ENCODE measurements around the gene OSM.

Gene OSM

DNA sequence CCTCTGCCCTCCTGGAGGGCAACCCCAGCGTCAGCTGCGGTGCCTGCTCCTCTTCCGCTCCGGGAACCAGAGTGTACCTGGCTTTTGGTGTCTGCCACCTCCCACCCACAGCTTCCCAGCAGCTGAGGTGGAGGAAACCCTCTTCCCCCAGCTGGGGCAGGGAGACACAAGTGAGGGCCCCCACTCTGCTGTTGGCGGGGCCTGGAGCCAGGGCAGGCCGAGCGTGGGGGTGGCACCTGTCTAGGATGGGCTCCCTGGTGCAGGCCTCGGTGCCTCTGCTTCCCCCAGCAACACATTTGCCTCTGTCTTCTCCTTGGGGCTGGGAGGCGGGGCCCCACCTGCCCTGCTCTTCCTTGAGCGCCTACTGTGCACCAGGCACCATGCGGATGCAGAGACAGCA, 6.4 kb downstream of the OSM start:
- Mint-ChIP-seq H3K36me3 (peaks cover 37% of the 10 kb centered on the region), H3K27ac (no peak overlapping the region), H3K4me3 (no peak overlapping the region), H3K27me3 (no peaks in the 10 kb centered on the region), H3K4me1 (peaks cover 72% of the 10 kb centered on the region), H3K9me3 (no peaks in the 10 kb centered on the region)
- CTCF ChIA-PET = interaction anchor here (1.0 to 5.3 kb wide), 5 partner anchors 8 to 152 kb away, joined by 3 to 59 read pairs (median 6); partner anchors contain the start of gene CASTOR1
- no peak for DNase-seq

DNA sequence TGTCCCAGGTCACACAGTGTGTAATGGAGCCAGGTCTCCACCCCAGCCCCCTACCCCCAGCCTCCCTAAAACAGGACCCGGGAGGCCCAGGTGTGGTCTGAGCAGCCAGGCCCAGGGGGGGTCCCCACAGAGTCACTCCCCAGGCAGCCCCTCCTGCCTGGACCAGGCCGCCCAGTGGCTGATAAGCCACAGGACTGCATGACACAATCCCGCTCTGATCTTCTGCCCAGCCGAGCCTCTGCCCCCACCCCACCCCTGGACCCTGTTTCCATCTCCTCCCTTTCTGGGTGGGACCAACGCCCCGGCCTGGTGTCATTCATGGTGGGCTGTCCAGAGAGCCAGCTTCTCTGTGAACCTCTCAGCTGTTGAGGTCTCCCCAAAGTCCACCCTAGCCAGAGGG, 12.3 kb downstream of the OSM start:
- Mint-ChIP-seq H3K27ac (no peak overlapping the region), H3K9me3 (no peaks in the 10 kb centered on the region), H3K4me3 (no peak overlapping the region), H3K4me1 (peaks cover 63% of the 10 kb centered on the region), H3K27me3 (no peaks in the 10 kb centered on the region), H3K36me3 (no peaks in the 10 kb centered on the region)
- CTCF ChIA-PET = interaction anchor here (1.0 to 2.2 kb wide), 6 partner anchors 136 to 619 kb away, joined by 3 to 11 read pairs (median 4); no protein-coding TSS in a partner anchor
- no peak for DNase-seq

DNA sequence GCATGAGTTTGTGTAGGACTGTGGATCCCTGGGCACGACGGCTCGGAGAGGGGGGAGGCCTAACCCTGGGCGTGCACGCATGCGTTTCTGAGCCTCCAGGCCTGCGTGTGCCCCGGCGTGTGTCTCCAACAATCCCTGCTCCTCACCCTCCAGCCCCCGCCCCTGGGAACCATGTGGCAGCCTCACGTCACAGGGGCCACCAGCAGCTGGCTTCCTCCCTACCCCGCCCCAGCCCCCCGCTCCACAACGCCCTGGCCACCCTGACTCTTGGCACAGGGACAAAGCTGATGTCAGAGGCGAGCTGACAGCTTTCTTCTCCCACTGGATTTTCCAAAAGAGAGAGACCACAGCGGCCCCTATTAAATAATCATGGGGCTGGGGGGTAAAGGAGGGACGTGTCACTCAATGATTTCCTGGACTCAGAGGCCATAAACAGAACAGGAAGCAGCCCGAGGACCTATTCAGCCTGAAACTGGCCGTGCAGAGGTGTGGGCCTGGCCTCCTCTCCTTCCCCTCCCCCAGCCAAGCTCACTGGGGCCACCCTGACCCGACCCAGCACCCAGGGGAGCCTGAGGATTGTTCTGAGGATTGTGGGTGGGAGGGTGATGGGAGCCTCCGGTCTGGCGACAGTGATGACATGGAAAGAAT, 13.3 kb downstream of the OSM start:
- CTCF ChIA-PET = interaction anchor here (1.2 to 1.5 kb wide), 4 partner anchors 10 to 156 kb away, joined by 3 to 5 read pairs (median 4); no protein-coding TSS in a partner anchor
- Mint-ChIP-seq H3K36me3 (peaks cover 1% of the 10 kb centered on the region), H3K27me3 (no peaks in the 10 kb centered on the region), H3K4me1 (peaks cover 65% of the 10 kb centered on the region), H3K27ac (no peak overlapping the region), H3K4me3 (no peak overlapping the region), H3K9me3 (no peaks in the 10 kb centered on the region)
- DNase-seq = no peak

DNA sequence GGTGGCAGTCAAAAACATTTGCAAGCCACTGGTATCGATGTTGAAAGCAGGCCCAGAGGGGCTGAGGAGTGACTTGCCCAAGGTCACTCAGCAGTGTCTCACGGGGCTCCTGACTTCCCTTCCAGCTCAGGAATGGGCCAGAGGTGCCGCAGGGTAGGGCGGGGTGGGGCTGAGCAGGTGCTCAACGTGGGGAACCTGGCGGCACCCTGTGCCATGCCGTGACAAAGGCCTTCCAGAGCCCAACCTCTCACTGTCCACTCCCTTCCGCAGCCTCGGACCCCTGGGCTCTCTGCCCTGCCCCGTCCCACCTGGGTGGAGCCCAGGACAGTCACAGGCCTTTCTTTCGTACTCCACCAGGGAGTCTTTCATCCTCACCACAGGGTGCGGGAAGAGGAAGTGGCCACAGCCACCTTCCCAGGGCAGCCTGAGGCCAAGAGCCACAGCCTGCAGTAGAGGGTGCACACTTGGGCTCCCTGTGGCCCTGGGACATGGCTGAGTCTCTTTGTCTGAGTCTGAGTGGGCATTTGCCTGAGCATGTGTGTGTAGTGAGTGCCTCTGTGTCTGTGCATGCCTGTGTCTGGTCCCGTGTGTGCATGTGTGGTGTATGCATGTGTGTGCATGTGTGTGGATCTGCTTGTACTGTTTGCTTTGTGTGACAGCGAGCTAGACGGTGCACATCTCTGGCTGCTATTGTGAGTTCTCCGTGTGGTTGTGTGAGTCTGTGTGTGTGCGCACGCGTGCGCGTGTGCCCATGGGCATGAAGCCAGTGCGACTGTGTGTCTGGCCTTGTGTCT, 14.0 kb downstream of the OSM start:
- Mint-ChIP-seq H3K4me3 (no peak overlapping the region), H3K27me3 (no peaks in the 10 kb centered on the region), H3K36me3 (peaks cover 1% of the 10 kb centered on the region), H3K27ac (no peak overlapping the region), H3K4me1 (peaks cover 65% of the 10 kb centered on the region), H3K9me3 (no peaks in the 10 kb centered on the region)
- CTCF ChIA-PET = interaction anchor here (1.3 to 1.5 kb wide), 3 partner anchors 10 to 137 kb away, joined by 3 to 5 read pairs (median 4); no protein-coding TSS in a partner anchor
- no peak for DNase-seq

DNA sequence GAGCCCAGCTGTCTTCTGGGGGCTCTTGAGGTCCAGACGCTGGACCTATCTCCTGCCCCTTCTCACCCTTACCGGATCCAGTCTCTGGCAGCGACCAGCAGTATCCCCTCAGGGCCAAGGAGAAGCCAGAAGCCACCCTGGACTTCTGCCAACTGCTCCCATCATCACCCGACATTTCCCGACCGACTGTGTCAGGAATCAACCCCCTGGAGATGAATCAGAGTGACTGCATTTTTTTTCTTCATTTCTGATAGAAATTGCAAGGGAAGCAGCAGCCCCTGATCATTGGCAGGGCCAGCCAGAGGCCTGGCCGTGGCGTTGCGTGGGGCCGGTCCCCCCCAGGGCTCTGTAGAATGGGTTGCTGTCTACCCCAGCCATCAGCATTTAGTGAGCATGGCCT, 14.9 kb downstream of the OSM start:
- Mint-ChIP-seq H3K36me3 (peaks cover 1% of the 10 kb centered on the region), H3K4me1 (peaks cover 74% of the 10 kb centered on the region), H3K4me3 (no peak overlapping the region), H3K27me3 (no peaks in the 10 kb centered on the region), H3K9me3 (no peaks in the 10 kb centered on the region), H3K27ac (no peak overlapping the region)
- CTCF ChIA-PET = interaction anchor here (1.5 to 1.7 kb wide), 2 partner anchors 14 to 143 kb away, joined by 3 to 9 read pairs; no protein-coding TSS in a partner anchor
- no peak for DNase-seq

DNA sequence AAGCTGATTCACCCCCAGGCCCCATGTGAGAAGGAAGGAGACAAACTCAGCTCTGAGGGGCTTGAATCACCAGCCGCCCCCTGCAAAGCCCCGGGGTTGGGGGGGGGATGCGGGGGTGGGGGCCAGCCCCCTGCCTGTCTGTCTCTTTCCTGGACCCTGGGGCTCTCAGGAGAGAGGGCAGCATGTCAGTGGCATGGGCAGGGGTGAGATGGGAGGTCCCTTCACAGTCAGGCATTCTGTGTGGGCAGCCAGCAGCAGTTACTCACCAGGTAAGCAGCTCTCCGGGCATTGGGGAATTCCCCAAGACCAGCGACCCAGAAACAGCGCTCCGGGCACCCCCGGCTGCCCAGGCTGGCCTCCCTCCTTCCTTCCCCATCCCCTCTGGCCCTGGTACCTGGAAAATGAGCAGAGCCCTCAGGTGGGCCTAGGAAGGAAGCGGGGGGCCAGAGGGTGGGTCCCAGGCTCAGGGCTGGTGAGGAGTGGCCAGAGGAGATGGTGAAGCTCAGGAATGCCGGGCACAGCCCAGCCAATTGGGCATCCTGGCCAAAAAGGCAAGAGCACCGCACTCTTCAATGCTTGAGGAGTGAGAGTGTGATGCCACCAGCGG, 15.9 kb downstream of the OSM start:
- Mint-ChIP-seq H3K36me3 (peaks cover 5% of the 10 kb centered on the region), H3K27ac (no peak overlapping the region), H3K4me3 (no peak overlapping the region), H3K27me3 (no peaks in the 10 kb centered on the region), H3K9me3 (no peaks in the 10 kb centered on the region), H3K4me1 (peaks cover 69% of the 10 kb centered on the region)
- no peak for DNase-seq
- CTCF ChIA-PET = interaction anchor here (0.6 to 1.7 kb wide), 3 partner anchors 37 to 142 kb away, joined by 3 to 9 read pairs (median 5); no protein-coding TSS in a partner anchor

DNA sequence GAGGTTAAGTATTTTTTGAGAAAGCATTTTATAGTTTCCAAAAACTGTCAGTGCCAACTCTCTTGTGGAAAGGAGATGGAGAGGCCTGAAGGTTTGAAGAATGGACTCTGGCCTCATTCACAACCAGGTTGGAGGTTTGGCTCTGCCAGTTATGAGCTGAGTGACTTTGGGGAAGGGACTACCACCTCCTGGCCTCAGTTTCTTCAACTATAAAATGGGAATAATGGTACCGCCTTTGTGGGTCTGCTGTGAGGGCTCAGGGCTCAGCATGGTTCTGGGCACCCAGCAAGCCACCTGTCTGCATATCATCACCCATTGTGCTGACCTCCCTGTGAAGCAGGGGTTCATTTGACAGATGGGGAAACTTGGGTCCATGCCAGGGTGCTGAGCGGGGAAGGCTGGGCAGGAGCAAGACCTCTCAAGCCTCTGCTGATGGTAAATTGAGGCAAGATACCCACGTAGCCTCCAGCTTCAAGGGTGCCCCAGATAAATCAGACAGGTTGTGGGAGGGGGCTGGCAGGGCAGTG, 16.5 kb downstream of the OSM start:
- Mint-ChIP-seq H3K4me1 (peaks cover 69% of the 10 kb centered on the region), H3K36me3 (peaks cover 10% of the 10 kb centered on the region), H3K9me3 (no peaks in the 10 kb centered on the region), H3K27me3 (no peaks in the 10 kb centered on the region), H3K27ac (no peak overlapping the region), H3K4me3 (no peak overlapping the region)
- CTCF ChIA-PET = interaction anchor here (1.3 to 1.7 kb wide), 2 partner anchors 134 to 141 kb away, joined by 5 to 9 read pairs; no protein-coding TSS in a partner anchor
- DNase-seq = no peak

DNA sequence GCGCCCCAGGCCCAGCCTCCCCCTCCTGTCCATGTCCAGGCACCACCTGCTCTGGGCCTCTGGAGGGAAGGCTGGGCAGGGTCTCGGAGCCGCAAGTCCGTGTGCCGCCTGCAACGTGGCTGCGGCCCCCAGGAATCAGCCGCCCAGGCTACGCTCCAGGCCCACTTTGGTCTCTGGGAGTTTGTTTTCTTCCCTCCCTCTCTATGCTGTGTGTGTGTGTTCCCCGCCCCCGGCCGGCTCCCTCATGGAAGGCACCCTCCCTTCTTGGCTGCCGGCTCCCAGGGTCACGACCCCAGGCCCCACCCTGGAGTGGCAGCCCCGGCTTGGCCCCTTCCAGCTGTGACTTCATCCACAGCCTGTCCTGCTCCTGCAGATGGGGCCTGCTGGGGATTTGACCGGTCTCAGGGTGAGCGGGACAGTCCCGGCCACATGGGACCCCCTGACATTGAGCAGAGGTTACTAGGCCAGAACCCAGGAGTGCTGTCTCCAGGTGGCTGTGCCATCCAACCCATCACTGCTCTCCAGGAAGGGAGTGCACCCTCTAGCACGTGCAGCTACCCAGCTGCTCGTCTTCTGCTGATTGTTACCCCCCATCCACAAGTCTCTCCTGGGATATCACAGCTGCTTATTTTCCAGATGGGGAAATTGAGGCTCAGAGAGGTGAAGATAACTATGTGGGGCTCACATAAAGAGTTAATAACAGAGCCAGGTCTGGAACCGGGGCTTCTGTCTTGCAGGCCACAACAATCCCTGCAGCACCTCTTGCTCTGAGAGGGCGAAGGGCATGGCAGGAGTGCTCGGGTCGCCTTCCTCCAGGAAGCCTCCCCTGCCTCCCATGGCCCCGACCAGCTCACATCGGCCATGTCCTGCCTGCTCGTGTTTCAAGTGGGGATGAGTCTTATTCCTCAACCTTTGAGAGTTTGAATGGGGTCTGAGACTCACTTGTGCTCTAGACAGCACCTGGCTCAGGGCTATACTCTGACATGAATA, 17.3 kb downstream of the OSM start:
- no peak overlapping the region for H3K27ac Mint-ChIP-seq
- peaks cover 74% of the 10 kb centered on the region for H3K4me1 Mint-ChIP-seq
- DNase-seq = no peak
- peaks cover 17% of the 10 kb centered on the region for H3K36me3 Mint-ChIP-seq
- no peaks in the 10 kb centered on the region for H3K9me3 Mint-ChIP-seq
- no peaks in the 10 kb centered on the region for H3K27me3 Mint-ChIP-seq
- CTCF ChIA-PET = interaction anchor here (1.2 to 1.8 kb wide), 3 partner anchors 133 to 141 kb away, joined by 5 read pairs; no protein-coding TSS in a partner anchor
- H3K4me3 Mint-ChIP-seq = no peak overlapping the region

DNA sequence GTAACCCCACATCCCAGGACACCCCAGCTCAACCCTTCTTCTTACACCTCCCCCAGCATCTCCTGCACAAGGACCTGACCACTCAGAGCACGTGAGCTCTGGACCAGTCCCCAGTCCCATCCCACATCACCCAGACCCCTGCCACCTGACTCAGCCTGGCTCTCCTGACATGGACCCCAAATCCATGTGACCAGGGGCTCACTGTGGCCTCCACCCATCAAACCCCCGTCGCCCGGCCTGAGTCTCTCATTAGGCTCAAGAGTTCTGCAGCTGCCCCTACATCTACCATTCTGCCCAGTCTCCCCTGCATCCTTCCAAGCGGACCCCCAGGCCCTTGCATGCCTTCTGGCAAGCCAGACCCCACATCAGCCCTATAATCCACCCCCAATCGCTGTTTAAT, 18.2 kb downstream of the OSM start:
- CTCF ChIA-PET = interaction anchor here (1.2 to 1.8 kb wide), 2 partner anchors 139 to 140 kb away, joined by 5 read pairs; no protein-coding TSS in a partner anchor
- DNase-seq = no peak
- H3K9me3 Mint-ChIP-seq = no peaks in the 10 kb centered on the region
- peak overlapping the region; percentile 66 for H3K27ac Mint-ChIP-seq
- peaks cover 80% of the 10 kb centered on the region for H3K4me1 Mint-ChIP-seq
- H3K4me3 Mint-ChIP-seq = peak overlapping the region; percentile 53
- H3K27me3 Mint-ChIP-seq = no peaks in the 10 kb centered on the region
- H3K36me3 Mint-ChIP-seq = peaks cover 26% of the 10 kb centered on the region

DNA sequence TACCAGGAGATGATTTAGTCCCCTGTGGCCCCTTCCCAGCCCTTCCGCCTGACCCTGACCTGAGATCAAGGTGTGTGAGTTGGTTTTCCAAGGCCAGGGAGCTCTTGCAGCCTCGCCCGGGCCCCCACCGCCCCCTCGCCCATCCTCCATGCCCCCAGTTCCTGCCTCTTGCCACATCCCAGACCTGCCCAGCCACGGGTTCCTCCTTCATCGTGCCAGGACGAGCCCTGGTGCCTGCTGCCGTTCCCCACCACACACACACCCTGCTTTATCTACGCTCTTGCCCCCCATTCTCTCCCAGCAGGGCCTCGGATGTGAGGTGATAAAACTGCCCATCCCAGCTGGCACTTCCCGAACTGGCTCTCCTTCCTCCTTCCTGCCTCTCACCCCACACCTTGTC, 18.7 kb downstream of the OSM start:
- H3K4me3 Mint-ChIP-seq = peak overlapping the region; percentile 100
- H3K36me3 Mint-ChIP-seq = peaks cover 31% of the 10 kb centered on the region
- no peaks in the 10 kb centered on the region for H3K9me3 Mint-ChIP-seq
- peaks cover 80% of the 10 kb centered on the region for H3K4me1 Mint-ChIP-seq
- CTCF ChIA-PET = interaction anchor here (1.2 to 1.8 kb wide), 2 partner anchors 139 to 140 kb away, joined by 5 read pairs; no protein-coding TSS in a partner anchor
- no peaks in the 10 kb centered on the region for H3K27me3 Mint-ChIP-seq
- H3K27ac Mint-ChIP-seq = peak overlapping the region; percentile 91
- DNase-seq = no peak

DNA sequence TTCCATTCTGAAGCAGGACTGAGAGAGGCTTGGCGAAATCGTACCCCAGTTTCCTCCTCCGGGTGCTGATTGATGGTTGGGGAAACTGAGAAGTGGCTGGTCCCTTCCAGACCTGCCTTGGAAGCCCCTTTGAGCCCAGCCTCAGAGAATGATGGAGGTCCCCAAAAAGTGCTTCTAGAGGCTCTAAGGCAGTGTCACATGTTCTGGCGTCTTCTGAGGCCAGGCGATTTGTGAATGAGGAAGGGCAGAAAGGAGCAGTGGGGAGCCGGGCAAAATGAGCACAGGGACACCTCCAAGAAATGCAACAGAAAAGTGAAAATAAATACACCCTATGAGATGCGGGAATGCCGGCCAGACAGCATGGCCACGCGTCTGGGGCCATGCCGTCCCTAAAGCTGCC, 19.1 kb downstream of the OSM start:
- H3K9me3 Mint-ChIP-seq = no peaks in the 10 kb centered on the region
- H3K4me3 Mint-ChIP-seq = peak overlapping the region; percentile 100
- peaks cover 35% of the 10 kb centered on the region for H3K36me3 Mint-ChIP-seq
- CTCF ChIA-PET = no interaction called here
- no peaks in the 10 kb centered on the region for H3K27me3 Mint-ChIP-seq
- H3K4me1 Mint-ChIP-seq = peaks cover 80% of the 10 kb centered on the region
- peak overlapping the region; percentile 91 for H3K27ac Mint-ChIP-seq
- DNase-seq = no peak

DNA sequence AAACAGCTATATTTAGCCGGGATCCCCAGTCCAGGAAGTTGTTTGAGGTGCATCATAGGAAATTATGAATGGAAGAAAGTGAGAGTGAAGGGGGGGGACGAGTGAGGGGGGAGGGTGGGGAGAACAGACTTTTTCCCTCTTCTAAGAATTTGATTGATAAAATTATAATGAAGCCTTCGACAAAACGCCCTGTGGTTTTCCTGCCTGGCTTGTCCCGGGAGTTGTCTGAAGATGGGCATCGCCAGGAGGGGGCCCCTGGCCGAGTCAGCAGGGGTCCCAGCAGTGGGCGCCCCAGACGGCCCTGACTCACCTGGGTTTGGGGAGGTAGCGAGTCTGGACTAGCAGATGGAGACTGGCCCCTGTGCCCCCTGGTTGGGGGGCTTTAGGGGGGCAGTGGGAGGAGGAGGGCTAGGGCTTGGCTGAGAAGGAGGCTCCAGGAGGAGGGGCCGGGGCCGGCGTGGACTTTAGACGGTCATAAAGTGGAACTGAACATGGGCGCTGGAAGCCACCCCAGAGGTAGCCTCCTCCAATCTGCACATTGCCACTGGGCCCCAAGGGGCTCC, 19.8 kb downstream of the OSM start:
- CTCF ChIA-PET = no interaction called here
- DNase-seq = peak; percentile 41
- H3K27ac Mint-ChIP-seq = peak overlapping the region; percentile 91
- H3K4me3 Mint-ChIP-seq = peak overlapping the region; percentile 100
- H3K27me3 Mint-ChIP-seq = no peaks in the 10 kb centered on the region
- H3K4me1 Mint-ChIP-seq = peaks cover 80% of the 10 kb centered on the region
- peaks cover 39% of the 10 kb centered on the region for H3K36me3 Mint-ChIP-seq
- H3K9me3 Mint-ChIP-seq = no peaks in the 10 kb centered on the region
